Measurements from ENCODE around the gene CUBN. TPM values are rescaled to one million over a fixed set of nuclear protein-coding genes. Genes with fewer than 3 reads are reported as not detected.

CUBN gene
- total RNA-seq, 2 experiments from 2014 or later, result 0.25 to 0.43 TPM

DNA sequence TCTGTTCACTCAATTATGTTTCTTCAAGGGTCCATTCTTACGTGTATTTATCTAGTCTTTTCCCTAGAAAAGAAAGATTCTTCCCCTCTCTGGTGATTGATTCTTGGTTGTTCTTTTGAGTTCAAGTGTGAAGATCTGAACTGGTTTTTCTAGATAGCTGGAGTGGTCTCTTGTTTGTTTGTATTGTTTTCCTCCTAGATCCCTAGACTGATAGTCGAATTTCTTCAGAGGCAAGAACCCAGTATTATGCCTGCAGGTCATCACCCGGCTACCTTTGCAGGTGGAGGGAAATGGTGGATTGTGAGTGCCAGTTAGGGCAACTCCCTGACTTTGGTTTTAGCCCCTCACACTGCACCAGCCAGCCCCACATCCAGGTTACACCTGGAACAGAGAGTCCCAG lies 310.2 kb downstream of the CUBN start:
- ATAC-seq (no peak), DNase-seq (no peak)
- Mint-ChIP-seq H3K36me3 (ENCODE audit: low read depth) (peaks cover 22% of the 10 kb centered on the region), H3K27me3 (no peaks in the 10 kb centered on the region), H3K27ac (peak overlapping the region; percentile 52), H3K4me3 (no peak overlapping the region), H3K4me1 (peaks cover 25% of the 10 kb centered on the region), H3K9me3 (ENCODE audit: low read depth) (peaks cover 10% of the 10 kb centered on the region)
- ChIA-PET POLR2A (interaction anchor here (0.5 kb wide), 1 partner anchor 683 kb away, joined by 3 read pairs; no protein-coding TSS in a partner anchor), CTCF (no interaction called here)
- intact Hi-C loops (cut with DNase I, micrococcal nuclease), result no loop called here

DNA sequence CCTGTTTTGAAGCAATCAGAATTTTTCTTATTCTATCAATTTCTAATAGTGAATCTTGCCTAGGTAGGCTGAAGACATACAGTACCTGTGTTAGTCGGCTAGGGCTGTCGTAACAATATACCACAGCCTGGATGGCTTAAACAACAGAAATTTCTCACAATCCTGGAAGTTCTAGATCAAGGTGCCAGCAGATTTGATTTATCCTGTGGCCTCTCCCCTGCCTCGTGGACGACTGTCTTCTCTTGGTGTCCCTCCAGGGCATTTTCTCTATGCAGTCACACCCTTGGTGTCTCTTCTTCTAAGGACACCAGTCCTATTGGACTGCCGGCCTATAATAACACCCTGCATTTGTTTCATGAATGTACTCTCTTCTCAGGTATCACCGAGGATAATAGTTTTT lies 310.6 kb downstream of the CUBN start:
- Mint-ChIP-seq H3K36me3 (ENCODE audit: low read depth) (peaks cover 22% of the 10 kb centered on the region), H3K9me3 (ENCODE audit: low read depth) (peaks cover 10% of the 10 kb centered on the region), H3K27me3 (no peaks in the 10 kb centered on the region), H3K27ac (no peak overlapping the region), H3K4me1 (peaks cover 26% of the 10 kb centered on the region), H3K4me3 (no peak overlapping the region)
- DNase-seq (no peak), ATAC-seq (no peak)
- POLR2A ChIA-PET, result no interaction called here
- CTCF ChIA-PET, result no interaction called here
- intact Hi-C loops (cut with DNase I, micrococcal nuclease), result no loop called here

DNA sequence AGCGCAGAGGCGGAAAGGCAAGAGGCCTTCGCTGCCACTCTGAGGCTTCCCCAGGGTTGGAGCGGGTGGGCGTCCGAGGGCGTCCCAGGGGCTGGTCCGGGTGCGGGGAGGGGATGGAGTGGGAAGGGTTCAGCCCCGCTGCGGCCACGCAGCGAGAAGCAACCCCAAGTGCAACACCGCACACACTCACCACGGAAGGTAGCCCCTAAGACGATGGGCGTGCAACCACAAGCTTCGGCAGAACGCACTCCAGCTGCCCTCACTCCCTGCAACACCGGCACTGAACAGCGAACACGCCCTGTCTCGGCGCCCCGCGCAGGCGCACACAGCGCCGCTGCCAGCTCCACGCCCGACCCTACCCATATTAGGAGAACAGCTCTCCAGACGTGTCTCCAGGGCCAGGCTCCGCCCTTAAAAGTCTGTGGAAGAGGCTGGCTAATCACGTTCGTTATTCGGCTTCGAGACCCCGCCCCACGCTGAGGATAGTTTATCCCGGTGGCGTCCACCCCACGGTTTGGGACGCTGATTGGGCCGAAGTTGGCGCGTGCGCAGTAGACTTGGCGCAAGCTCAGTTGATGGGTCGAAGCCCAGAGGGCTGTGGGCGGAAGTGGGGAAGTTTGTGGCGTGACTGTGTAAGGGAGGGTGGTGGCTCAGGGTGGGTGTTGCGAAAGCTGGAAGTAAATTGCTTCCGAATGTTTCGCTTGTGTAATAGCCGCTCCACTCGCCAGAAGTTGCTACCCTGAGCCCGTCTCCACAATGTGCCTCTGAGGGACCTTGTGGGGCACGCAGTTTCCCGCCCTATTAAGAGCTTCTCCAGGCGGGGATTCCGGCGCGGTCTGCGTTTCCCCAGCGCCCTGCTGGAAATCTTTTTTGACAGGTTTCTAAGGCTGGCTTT lies 312.2 kb downstream of the CUBN start, which contains the start of gene RSU1:
TSS of gene RSU1 (minus strand) at position 300 of the 895 bp plus-strand sequence. CDS start 343 bp downstream, outside the sequence.
- peak within 1 kb of the TSS; percentile 87 for H3K4me3 Mint-ChIP-seq
- H3K9me3 Mint-ChIP-seq (ENCODE audit: low read depth), result peaks cover 8% of the 10 kb centered on the region
- H3K27me3 Mint-ChIP-seq, result no peaks in the 10 kb centered on the region
- ATAC-seq (peak; percentile 99), DNase-seq (peak; percentile 100)
- ChIA-PET POLR2A (interaction anchor here (0.6 to 1.3 kb wide), 8 partner anchors 32 to 915 kb away, joined by 3 to 7 read pairs (median 3); partner anchors contain the start of gene STAM), CTCF (interaction anchor here (0.6 to 1.4 kb wide), 8 partner anchors 8 to 957 kb away, joined by 3 to 7 read pairs (median 4); partner anchors contain the start of gene MINDY3)
- H3K4me1 Mint-ChIP-seq, result peaks cover 27% of the 10 kb centered on the region
- peaks cover 18% of the 10 kb centered on the region for H3K36me3 Mint-ChIP-seq (ENCODE audit: low read depth)
- intact Hi-C loops (cut with DNase I, micrococcal nuclease), result loop anchor here (1.0 to 2.0 kb wide), 9 partner anchors 30 to 1841 kb away; partner anchors contain the start of genes ARL5B (in 1 of the 2), MINDY3 (in 1 of the 2) and NMT2 (in 1 of the 2)
- peak within 1 kb of the TSS; percentile 95 for H3K27ac Mint-ChIP-seq

DNA sequence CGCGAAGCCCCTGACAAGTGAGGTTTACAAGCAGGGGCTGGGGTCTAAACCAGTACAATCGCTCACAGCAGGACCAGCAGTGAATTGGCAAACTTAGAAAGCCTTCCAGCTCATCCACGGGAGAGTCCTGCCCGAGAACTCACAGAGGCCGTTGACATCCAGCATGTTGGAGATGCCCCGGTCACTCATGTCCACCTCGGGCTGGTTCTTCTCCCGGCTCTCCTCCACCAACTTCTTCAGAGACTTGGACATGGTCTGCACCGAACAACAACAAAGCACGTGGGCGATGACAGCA lies 312.8 kb downstream of the CUBN start:
- Mint-ChIP-seq H3K36me3 (ENCODE audit: low read depth) (peaks cover 19% of the 10 kb centered on the region), H3K4me3 (peak overlapping the region; percentile 87), H3K27ac (peak overlapping the region; percentile 95), H3K27me3 (no peaks in the 10 kb centered on the region), H3K4me1 (peaks cover 29% of the 10 kb centered on the region), H3K9me3 (ENCODE audit: low read depth) (peaks cover 2% of the 10 kb centered on the region)
- ATAC-seq (no peak), DNase-seq (no peak)
- ChIA-PET CTCF (interaction anchor here (1.0 to 3.4 kb wide), 3 partner anchors 13 to 413 kb away, joined by 3 to 13 read pairs (median 4); no protein-coding TSS in a partner anchor), POLR2A (interaction anchor here (0.6 to 1.3 kb wide), 4 partner anchors 32 to 827 kb away, joined by 3 to 7 read pairs (median 4); partner anchors contain the start of gene STAM)
- intact Hi-C loops (cut with DNase I, micrococcal nuclease), result loop anchor here (1.0 to 2.0 kb wide), 9 partner anchors 29 to 1842 kb away; partner anchors contain the start of genes ARL5B (in 1 of the 2), MINDY3 (in 1 of the 2) and NMT2 (in 1 of the 2)

GRCh38 chr10:16816171-16816570 lies 313.4 kb downstream of the CUBN start:
- no peaks in the 10 kb centered on the region for H3K27me3 Mint-ChIP-seq
- H3K9me3 Mint-ChIP-seq (ENCODE audit: low read depth), result no peaks in the 10 kb centered on the region
- intact Hi-C loops (cut with DNase I, micrococcal nuclease), result loop anchor here (2.0 kb wide), 4 partner anchors 29 to 1843 kb away; partner anchors contain the start of genes ARL5B (in 1 of the 2) and NMT2 (in 1 of the 2)
- ChIA-PET CTCF (interaction anchor here (0.7 to 3.4 kb wide), 2 partner anchors 12 to 904 kb away, joined by 3 to 13 read pairs; no protein-coding TSS in a partner anchor), POLR2A (no interaction called here)
- peak overlapping the region; percentile 75 for H3K27ac Mint-ChIP-seq
- H3K36me3 Mint-ChIP-seq (ENCODE audit: low read depth), result peaks cover 17% of the 10 kb centered on the region
- ATAC-seq, result no peak
- peak overlapping the region; percentile 87 for H3K4me3 Mint-ChIP-seq
- DNase-seq, result peak; percentile 11
- peaks cover 31% of the 10 kb centered on the region for H3K4me1 Mint-ChIP-seq

DNA sequence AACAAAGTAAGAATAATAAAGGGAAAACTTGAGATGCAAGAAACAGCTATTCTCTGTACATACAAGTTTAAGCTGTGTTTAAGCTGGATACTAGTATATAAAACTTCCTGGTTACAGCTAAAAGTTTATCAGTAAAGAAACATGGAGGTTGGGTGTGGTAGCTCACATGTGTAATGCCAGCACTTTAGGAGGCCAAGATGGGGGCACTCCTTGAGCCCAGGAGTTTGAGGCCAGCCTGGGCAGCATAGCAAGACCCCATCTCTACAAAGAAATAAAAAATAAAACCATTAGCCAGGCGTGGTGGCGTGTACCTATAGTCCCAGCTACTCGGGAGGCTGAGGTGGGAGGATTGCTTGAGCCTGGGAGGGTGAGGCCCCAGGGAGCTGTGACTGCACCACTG lies 315.6 kb downstream of the CUBN start:
- intact Hi-C loops (cut with DNase I, micrococcal nuclease), result no loop called here
- Mint-ChIP-seq H3K4me3 (no peak overlapping the region), H3K27ac (no peak overlapping the region), H3K4me1 (peaks cover 34% of the 10 kb centered on the region), H3K36me3 (ENCODE audit: low read depth) (peaks cover 19% of the 10 kb centered on the region), H3K9me3 (ENCODE audit: low read depth) (no peaks in the 10 kb centered on the region), H3K27me3 (no peaks in the 10 kb centered on the region)
- ATAC-seq, result no peak
- DNase-seq, result no peak
- POLR2A ChIA-PET, result no interaction called here
- CTCF ChIA-PET, result interaction anchor here (0.5 to 3.4 kb wide), 4 partner anchors 10 to 866 kb away, joined by 3 to 13 read pairs (median 5); no protein-coding TSS in a partner anchor

DNA sequence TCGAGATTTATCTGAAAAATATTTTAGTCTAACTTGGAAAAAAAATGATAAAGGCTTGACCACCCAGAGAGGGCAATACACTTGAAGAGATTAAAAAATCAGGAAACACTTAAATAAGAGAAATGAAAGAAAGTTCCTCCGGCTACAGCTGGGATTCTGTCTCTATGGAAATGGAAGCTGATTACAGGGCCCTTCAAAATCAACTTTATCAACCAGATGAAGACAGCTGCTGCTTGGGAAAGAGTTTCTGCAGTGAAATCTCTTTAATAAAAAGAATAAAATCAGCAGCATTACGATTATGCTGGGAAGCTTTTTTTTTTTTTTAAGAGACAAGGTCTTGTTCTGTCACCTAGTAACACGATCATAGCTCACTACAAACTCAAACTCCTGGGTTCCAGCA lies 316.9 kb downstream of the CUBN start:
- Mint-ChIP-seq H3K27ac (no peak overlapping the region), H3K4me1 (peaks cover 28% of the 10 kb centered on the region), H3K36me3 (ENCODE audit: low read depth) (peaks cover 19% of the 10 kb centered on the region), H3K27me3 (no peaks in the 10 kb centered on the region), H3K9me3 (ENCODE audit: low read depth) (no peaks in the 10 kb centered on the region), H3K4me3 (no peak overlapping the region)
- no peak for DNase-seq
- ChIA-PET POLR2A (no interaction called here), CTCF (interaction anchor here (0.6 to 1.7 kb wide), 5 partner anchors 9 to 476 kb away, joined by 3 to 5 read pairs (median 4); no protein-coding TSS in a partner anchor)
- no peak for ATAC-seq
- intact Hi-C loops (cut with DNase I, micrococcal nuclease), result no loop called here

GRCh38 chr10:16811765-16812164 lies 317.8 kb downstream of the CUBN start:
- DNase-seq (no peak), ATAC-seq (no peak)
- CTCF ChIA-PET, result interaction anchor here (0.6 kb wide), 2 partner anchors 18 to 913 kb away, joined by 3 to 7 read pairs; no protein-coding TSS in a partner anchor
- H3K36me3 Mint-ChIP-seq (ENCODE audit: low read depth), result peaks cover 28% of the 10 kb centered on the region
- no peak overlapping the region for H3K27ac Mint-ChIP-seq
- H3K4me1 Mint-ChIP-seq, result peaks cover 28% of the 10 kb centered on the region
- intact Hi-C loops (cut with DNase I, micrococcal nuclease), result loop anchor here in 1 of 2 experiments (2.0 kb wide), 1 partner anchor 909 kb away; no protein-coding TSS in a partner anchor
- POLR2A ChIA-PET, result no interaction called here
- H3K9me3 Mint-ChIP-seq (ENCODE audit: low read depth), result no peaks in the 10 kb centered on the region
- no peak overlapping the region for H3K4me3 Mint-ChIP-seq
- H3K27me3 Mint-ChIP-seq, result no peaks in the 10 kb centered on the region

DNA sequence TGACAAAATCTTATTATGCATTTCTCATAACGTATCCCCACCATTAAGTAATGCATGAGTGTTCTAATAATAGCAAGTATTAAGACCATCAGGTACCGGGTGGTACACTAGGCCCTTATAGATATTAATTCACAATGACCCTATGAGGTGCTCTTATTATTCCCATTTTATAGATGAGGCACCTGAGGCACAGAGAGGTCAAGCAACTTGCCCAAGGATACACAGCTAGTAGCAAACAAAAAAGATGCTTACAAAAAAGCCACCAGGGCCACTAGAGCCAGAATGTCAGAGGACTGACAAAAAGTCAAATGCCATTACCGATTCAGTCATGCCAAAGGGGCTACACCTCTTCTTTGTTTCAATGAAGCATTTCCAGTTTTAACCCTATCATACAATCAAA lies 318.3 kb downstream of the CUBN start:
- ATAC-seq (no peak), DNase-seq (no peak)
- Mint-ChIP-seq H3K4me1 (peaks cover 26% of the 10 kb centered on the region), H3K27ac (no peak overlapping the region), H3K9me3 (ENCODE audit: low read depth) (no peaks in the 10 kb centered on the region), H3K27me3 (no peaks in the 10 kb centered on the region), H3K36me3 (ENCODE audit: low read depth) (peaks cover 30% of the 10 kb centered on the region), H3K4me3 (no peak overlapping the region)
- ChIA-PET CTCF (interaction anchor here (0.6 kb wide), 1 partner anchor 913 kb away, joined by 7 read pairs; no protein-coding TSS in a partner anchor), POLR2A (no interaction called here)
- intact Hi-C loops (cut with DNase I, micrococcal nuclease), result loop anchor here in 1 of 2 experiments (2.0 kb wide), 1 partner anchor 908 kb away; no protein-coding TSS in a partner anchor

DNA sequence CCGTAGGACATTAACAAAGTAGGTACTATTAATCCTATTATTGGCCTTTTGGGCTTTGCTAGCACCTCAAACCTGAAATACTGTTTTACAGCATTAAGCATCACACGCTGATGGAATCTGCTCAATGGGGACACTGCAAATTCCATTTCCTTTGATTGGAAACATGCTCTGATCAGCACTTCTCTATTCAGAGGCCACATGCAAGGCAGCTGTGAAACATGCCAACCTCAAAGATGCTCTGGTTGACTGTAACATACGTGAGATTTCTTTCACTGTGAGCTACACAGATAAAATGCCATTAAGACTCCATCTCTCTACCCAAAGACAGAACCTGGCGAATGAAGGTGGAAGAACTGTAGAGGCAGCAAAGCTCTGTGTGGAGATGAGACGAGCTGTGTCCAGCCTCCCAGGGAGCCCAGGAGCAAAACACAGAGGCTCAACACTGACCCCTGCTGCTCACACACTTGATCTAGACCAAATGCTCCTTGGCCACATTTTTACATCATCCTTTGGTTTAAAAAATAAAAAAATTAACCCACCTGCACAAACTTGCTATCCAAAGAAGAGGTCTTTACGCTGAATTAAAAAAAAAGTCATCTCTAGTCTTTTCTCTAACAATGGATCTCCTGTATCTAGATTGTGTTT lies 320.4 kb downstream of the CUBN start:
- intact Hi-C loops (cut with DNase I, micrococcal nuclease), result loop anchor here (2.0 to 5.0 kb wide), 2 partner anchors 30 to 262 kb away; no protein-coding TSS in a partner anchor
- DNase-seq (peak; percentile 79), ATAC-seq (peak; percentile 94)
- Mint-ChIP-seq H3K9me3 (ENCODE audit: low read depth) (no peaks in the 10 kb centered on the region), H3K4me3 (no peak overlapping the region), H3K27me3 (no peaks in the 10 kb centered on the region), H3K36me3 (ENCODE audit: low read depth) (peaks cover 25% of the 10 kb centered on the region), H3K4me1 (peaks cover 9% of the 10 kb centered on the region), H3K27ac (no peak overlapping the region)
- ChIA-PET CTCF (interaction anchor here (0.6 to 1.4 kb wide), 4 partner anchors 8 to 909 kb away, joined by 3 to 4 read pairs (median 4); partner anchors contain the start of gene RSU1), POLR2A (no interaction called here)

GRCh38 chr10:16804123-16804522 lies 325.5 kb downstream of the CUBN start:
- no peak overlapping the region for H3K4me3 Mint-ChIP-seq
- H3K27ac Mint-ChIP-seq, result no peak overlapping the region
- intact Hi-C loops (cut with DNase I, micrococcal nuclease), result no loop called here
- CTCF ChIA-PET, result interaction anchor here (3.2 kb wide), 1 partner anchor 11 kb away, joined by 13 read pairs; no protein-coding TSS in a partner anchor
- no peaks in the 10 kb centered on the region for H3K27me3 Mint-ChIP-seq
- POLR2A ChIA-PET, result no interaction called here
- DNase-seq (no peak), ATAC-seq (no peak)
- H3K9me3 Mint-ChIP-seq (ENCODE audit: low read depth), result no peaks in the 10 kb centered on the region
- H3K4me1 Mint-ChIP-seq, result peaks cover 27% of the 10 kb centered on the region
- peaks cover 23% of the 10 kb centered on the region for H3K36me3 Mint-ChIP-seq (ENCODE audit: low read depth)
